ENCODE data around the gene KCTD20. TPM values are rescaled to one million over a fixed set of nuclear protein-coding genes. Genes with fewer than 3 reads are reported as not detected.

Gene KCTD20
- total and polyA plus RNA-seq, 4 donors = 9.5 to 48.5 (median 32.2) TPM

Small RNA genes lying within 50 kb of the gene (small RNA-seq; reads per million reads assigned to genes)
- gene RN7SL502P = not detected

Other genes starting within 250 kb of the KCTD20 start
- 10 to 100 TPM; 14.9 to 20.0 TPM for gene BRPF3, start 246.3 kb upstream of the KCTD20 start, total RNA-seq
- 10 to 100 TPM in 1 of 2 donors, 1 to 10 TPM in 1; 7.5 to 12.5 TPM for gene BRPF3, start 246.3 kb upstream of the KCTD20 start, polyA plus RNA-seq
- under 1 TPM; 0.08 to 0.14 TPM for gene PNPLA1, start 172.9 kb upstream of the KCTD20 start, total RNA-seq
- under 1 TPM in 1 of 2 donors, not detected in 1; 0.07 TPM for gene PNPLA1, start 172.9 kb upstream of the KCTD20 start, polyA plus RNA-seq
- not detected for gene BNIP5, start 106.1 kb upstream of the KCTD20 start, total RNA-seq
- gene BNIP5, start 106.1 kb upstream of the KCTD20 start, polyA plus RNA-seq = not detected
- gene ETV7, start 55.3 kb upstream of the KCTD20 start, total RNA-seq = under 1 TPM; 0.17 to 0.28 TPM
- under 1 TPM; 0.43 to 0.84 TPM for gene ETV7, start 55.3 kb upstream of the KCTD20 start, polyA plus RNA-seq
- not detected for gene PXT1, start 146 bp upstream of the KCTD20 start, total RNA-seq
- not detected for gene PXT1, start 146 bp upstream of the KCTD20 start, polyA plus RNA-seq
- gene STK38, start 104.5 kb downstream of the KCTD20 start, total RNA-seq = 10 to 100 TPM; 13.3 to 21.8 TPM
- gene STK38, start 104.5 kb downstream of the KCTD20 start, polyA plus RNA-seq = 10 to 100 TPM in 1 of 2 donors, 1 to 10 TPM in 1; 9.3 to 11.2 TPM
- 100 to 1,000 TPM in 1 of 2 donors, 10 to 100 TPM in 1; 62.8 to 101 TPM for gene SRSF3, start 151.4 kb downstream of the KCTD20 start, total RNA-seq
- 100 to 1,000 TPM; 101 to 103 TPM for gene SRSF3, start 151.4 kb downstream of the KCTD20 start, polyA plus RNA-seq
- 10 to 100 TPM in 1 of 2 donors, 1 to 10 TPM in 1; 3.2 to 41.7 TPM for gene CDKN1A, start 235.7 kb downstream of the KCTD20 start, total RNA-seq
- gene CDKN1A, start 235.7 kb downstream of the KCTD20 start, polyA plus RNA-seq = 10 to 100 TPM; 15.9 to 25.2 TPM

Measured in liver (tissue), 5 donors.